ENCODE data around the gene SLC18A3.

SLC18A3 gene

GRCh38 chr10:49606981-49607535 lies 3.1 kb upstream of the SLC18A3 start:
- H3K36me3 ChIP-seq (ENCODE audit: control insufficient read depth, low read length), result no peaks in the 10 kb centered on the region
- H3K9me3 ChIP-seq (ENCODE audit: control insufficient read depth, insufficient read depth, low read length), result no peaks in the 10 kb centered on the region; the same call in 1 of the 2 replicates
- H3K4me1 ChIP-seq (ENCODE audit: control insufficient read depth, low read length), result no peaks in the 10 kb centered on the region
- no peaks in the 10 kb centered on the region for H4K20me1 ChIP-seq (ENCODE audit: control insufficient read depth, insufficient read depth, low read depth, low read length)
- H3K79me2 ChIP-seq (ENCODE audit: control insufficient read depth, low read length), result no peaks in the 10 kb centered on the region
- H3K4me3 ChIP-seq (ENCODE audit: low read length), result no peak overlapping the region
- TF ChIP-seq EZH2phosphoT487 (IDR thresholded peaks at IDR 0.05; ENCODE audit: borderline replicate concordance, low read length) (no peak), CTCF (IDR thresholded peaks at IDR 0.05; ENCODE audit: low read depth, low read length, poor library complexity, severe bottlenecking) (no peak)
- H3K4me2 ChIP-seq (ENCODE audit: low read length), result no peak overlapping the region
- no peaks in the 10 kb centered on the region for H3K9me2 ChIP-seq (replicated peaks; ENCODE audit: control insufficient read depth, low read length)
- no peaks in the 10 kb centered on the region for H3F3A ChIP-seq (ENCODE audit: control insufficient read depth, insufficient read depth)
- H3K27ac ChIP-seq (ENCODE audit: low read depth, low read length), result no peak overlapping the region
- H3K27me3 ChIP-seq (ENCODE audit: control insufficient read depth, low read length), result peaks cover 4% of the 10 kb centered on the region; the same call in 1 of the 2 replicates

DNA sequence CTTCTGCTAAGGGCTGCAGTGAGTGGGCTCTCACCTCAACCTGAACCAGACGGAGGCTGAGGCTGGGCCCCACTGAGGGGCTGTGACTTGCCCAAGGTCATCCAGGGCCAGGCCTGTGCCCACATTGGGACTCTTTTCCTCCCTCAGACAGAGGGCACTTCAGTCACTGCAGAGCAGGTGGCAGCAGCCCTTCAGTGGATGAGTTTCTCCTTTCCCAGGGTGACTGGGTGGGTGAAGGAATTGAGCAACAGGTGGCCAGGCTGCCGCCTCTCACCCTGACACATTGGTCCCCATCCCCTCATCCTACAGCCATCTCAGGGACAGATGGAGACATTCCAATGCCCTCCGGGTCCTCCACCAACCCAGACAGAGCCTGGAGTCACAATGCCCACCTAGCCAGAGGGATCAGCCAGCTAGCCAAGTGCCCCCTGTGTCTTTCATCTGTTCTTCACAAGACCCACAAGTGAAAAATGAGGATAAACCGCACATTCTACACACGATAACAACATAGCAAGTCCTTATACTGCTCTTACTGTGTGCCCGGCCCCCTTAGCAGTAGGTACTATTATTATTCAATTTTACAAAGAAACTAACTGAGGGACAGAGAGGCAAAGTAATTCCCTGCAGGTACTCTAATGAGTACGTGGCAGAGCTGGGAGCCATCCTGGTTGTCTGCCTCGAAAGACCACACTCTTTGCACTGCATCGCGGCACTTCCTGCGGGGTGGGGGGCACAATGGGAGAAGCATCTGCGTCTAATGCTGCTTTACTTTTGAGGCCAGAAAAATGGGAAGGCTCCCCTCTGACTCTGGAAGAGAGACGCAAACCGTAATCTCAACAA lies 1.7 kb upstream of the SLC18A3 start:
- no peaks in the 10 kb centered on the region for H3K36me3 ChIP-seq (ENCODE audit: control insufficient read depth, low read length)
- H3K9me2 ChIP-seq (replicated peaks; ENCODE audit: control insufficient read depth, low read length), result no peaks in the 10 kb centered on the region
- H3K9me3 ChIP-seq (ENCODE audit: control insufficient read depth, insufficient read depth, low read length), result no peaks in the 10 kb centered on the region; the same call in 1 of the 2 replicates
- no peak overlapping the region for H3K27ac ChIP-seq (ENCODE audit: low read depth, low read length)
- H3F3A ChIP-seq (ENCODE audit: control insufficient read depth, insufficient read depth), result no peaks in the 10 kb centered on the region
- no peak for TF ChIP-seq EZH2phosphoT487 (IDR thresholded peaks at IDR 0.05; ENCODE audit: borderline replicate concordance, low read length)
- no peak overlapping the region for H3K4me2 ChIP-seq (ENCODE audit: low read length)
- no peaks in the 10 kb centered on the region for H4K20me1 ChIP-seq (ENCODE audit: control insufficient read depth, insufficient read depth, low read depth, low read length)
- H3K4me1 ChIP-seq (ENCODE audit: control insufficient read depth, low read length), result no peaks in the 10 kb centered on the region
- no peaks in the 10 kb centered on the region for H3K79me2 ChIP-seq (ENCODE audit: control insufficient read depth, low read length)
- H3K4me3 ChIP-seq (ENCODE audit: low read length), result no peak overlapping the region
- no peaks in the 10 kb centered on the region for H3K27me3 ChIP-seq (ENCODE audit: control insufficient read depth, low read length)

- Histone ChIP-seq H3F3A (ENCODE audit: control insufficient read depth, insufficient read depth) (no peaks in the 10 kb centered on the region), H3K4me2 (ENCODE audit: low read length) (no peak overlapping the region), H3K27ac (ENCODE audit: low read depth, low read length) (no peak overlapping the region), H3K79me2 (ENCODE audit: control insufficient read depth, low read length) (no peaks in the 10 kb centered on the region), H3K36me3 (ENCODE audit: control insufficient read depth, low read length) (no peaks in the 10 kb centered on the region), H3K9me2 (replicated peaks; ENCODE audit: control insufficient read depth, low read length) (no peaks in the 10 kb centered on the region), H3K9me3 (ENCODE audit: control insufficient read depth, insufficient read depth, low read length) (no peaks in the 10 kb centered on the region; the same call in 1 of the 2 replicates), H4K20me1 (ENCODE audit: control insufficient read depth, insufficient read depth, low read depth, low read length) (no peaks in the 10 kb centered on the region), H3K4me1 (ENCODE audit: control insufficient read depth, low read length) (no peaks in the 10 kb centered on the region), H3K4me3 (ENCODE audit: low read length) (no peak overlapping the region), H3K27me3 (ENCODE audit: control insufficient read depth, low read length) (no peaks in the 10 kb centered on the region)
- TF ChIP-seq CTCF (IDR thresholded peaks at IDR 0.05; ENCODE audit: low read depth, low read length, poor library complexity, severe bottlenecking) (no peak), EZH2phosphoT487 (IDR thresholded peaks at IDR 0.05; ENCODE audit: borderline replicate concordance, low read length) (no peak)
Measured at GRCh38 chr10:49609006-49609282, 1.2 kb upstream of the SLC18A3 start.

Measured in DOHH2 (cell line).